HepG2 (cell line): ENCODE data around the gene ARHGAP30. TPM values are rescaled to one million over a fixed set of nuclear protein-coding genes. Genes with fewer than 3 reads are reported as not detected.

Experiments used
- CREB1 ChIP-seq, 2 experiments: fragments of 450-650 bp in 1 of 2; IDR thresholded peaks; 2 replicates each; pipeline ENCODE4 v1.6.1; 2016 to 2017; ENCODE audit warnings: control low read depth in 1 of 2, mild to moderate bottlenecking in 1 of 2, missing compliant biosample characterization in 1 of 2, missing genetic modification characterization in 1 of 2
- DNMT1 ChIP-seq: sonication (generic); formaldehyde crosslinking; IDR thresholded peaks from 2 replicates; pipeline ENCODE4 v1.5.1; 2020; ENCODE audit warnings: mild to moderate bottlenecking, missing genetic modification reagents
- IKZF1 ChIP-seq: fragments of 450-650 bp; IDR thresholded peaks from 2 replicates; pipeline ENCODE4 v1.7.1; 2016
- KLF15 ChIP-seq: sonication (generic); formaldehyde crosslinking; IDR thresholded peaks from 2 replicates; pipeline ENCODE4 v1.8.1; 2023; ENCODE audit warnings: borderline replicate concordance, mild to moderate bottlenecking, inconsistent platforms, missing genetic modification reagents, mixed read lengths
- THAP11 ChIP-seq: IDR thresholded peaks from 2 replicates; pipeline ENCODE4 v1.6.1; 2016; ENCODE audit warnings: missing biosample characterization, missing genetic modification reagents
- ZNF10 ChIP-seq: sonication (generic); formaldehyde crosslinking; IDR thresholded peaks from 2 replicates; pipeline ENCODE4 v1.4.0; 2020; ENCODE audit warnings: mild to moderate bottlenecking, low read depth, missing genetic modification reagents, borderline replicate concordance
- ZNF564 ChIP-seq: sonication (generic); formaldehyde crosslinking; IDR thresholded peaks from 2 replicates; pipeline ENCODE4 v1.8.1; 2023; ENCODE audit warnings: mild to moderate bottlenecking, missing genetic modification reagents
- ZNF598 ChIP-seq: sonication (generic); formaldehyde crosslinking; IDR thresholded peaks from 2 replicates; pipeline ENCODE4 v1.5.1; 2020; ENCODE audit warnings: mild to moderate bottlenecking, missing genetic modification reagents, borderline replicate concordance
- polyA plus RNA-seq, 8 experiments: library from polyadenylated mRNA; depleted of rRNA in 3 of 8; stranded (reverse) in 7 of 8; unstranded in 1 of 8; fragments of >200 nt; fragmentation: Illumina TruSeq in 4 of 8; extraction: Trizol in 4 of 8; gene quantifications; 2 replicates each; pipeline versions ENCODE4 v1.2.1 to v1.2.3, GENCODE V29; 2011 to 2016; ENCODE audit warnings: low read depth in 4 of 8, missing spikeins in 1 of 8, mixed read lengths in 1 of 8; ENCODE audit not compliant: insufficient read depth in 1 of 8
- total RNA-seq, 5 experiments: library from RNA; depleted of rRNA; stranded (reverse); fragments of >200 nt; fragmentation: Illumina TruSeq; extraction: Trizol; gene quantifications; 2 replicates each; pipeline ENCODE4 v1.2.3, GENCODE V29; 2016; ENCODE audit warnings: low read depth in 1 of 5
- TF ChIP-seq, protein P1 (sequence below): sonication (generic); formaldehyde crosslinking; IDR thresholded peaks from 2 replicates; pipeline ENCODE4 v1.9.0; 2021; ENCODE audit warnings: missing genetic modification reagents, borderline replicate concordance
- TF ChIP-seq, protein P2 (sequence below): IDR thresholded peaks from 2 replicates; pipeline ENCODE4 v1.6.1; 2016; ENCODE audit warnings: control low read depth
- TF ChIP-seq, protein P3 (sequence below): sonication (generic); formaldehyde crosslinking; IDR thresholded peaks from 2 replicates; pipeline ENCODE4 v1.8.0; 2022; ENCODE audit warnings: mild to moderate bottlenecking, missing genetic modification reagents, moderate library complexity

ARHGAP30 gene
- total and polyA plus RNA-seq, 2 of the 13 experiments (the other 11 are each of a cell fraction or from before 2014, with no cell fraction given): 0.13 to 0.20 TPM

DNA sequence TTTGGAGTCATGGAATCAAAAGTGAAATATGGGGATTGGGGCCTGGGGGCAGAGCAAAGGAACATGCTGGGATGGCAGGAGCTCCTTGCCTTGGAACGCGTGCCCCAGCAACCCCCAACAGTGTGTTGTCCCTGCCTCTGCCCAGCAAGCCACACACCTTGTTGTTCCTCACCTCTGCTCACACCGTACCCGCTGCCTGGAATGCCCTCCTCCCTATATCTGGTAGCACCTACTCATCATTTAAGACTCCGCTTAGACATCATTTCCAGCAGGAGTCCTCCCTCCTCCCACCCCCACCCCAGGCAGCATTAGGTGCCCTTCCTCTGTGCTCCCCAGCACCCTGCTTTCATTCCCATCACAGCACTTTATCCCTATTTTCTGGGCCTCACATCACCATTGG lies 11.8 kb upstream of the ARHGAP30 start (continued):
- TF ChIP-seq, protein P1, sequence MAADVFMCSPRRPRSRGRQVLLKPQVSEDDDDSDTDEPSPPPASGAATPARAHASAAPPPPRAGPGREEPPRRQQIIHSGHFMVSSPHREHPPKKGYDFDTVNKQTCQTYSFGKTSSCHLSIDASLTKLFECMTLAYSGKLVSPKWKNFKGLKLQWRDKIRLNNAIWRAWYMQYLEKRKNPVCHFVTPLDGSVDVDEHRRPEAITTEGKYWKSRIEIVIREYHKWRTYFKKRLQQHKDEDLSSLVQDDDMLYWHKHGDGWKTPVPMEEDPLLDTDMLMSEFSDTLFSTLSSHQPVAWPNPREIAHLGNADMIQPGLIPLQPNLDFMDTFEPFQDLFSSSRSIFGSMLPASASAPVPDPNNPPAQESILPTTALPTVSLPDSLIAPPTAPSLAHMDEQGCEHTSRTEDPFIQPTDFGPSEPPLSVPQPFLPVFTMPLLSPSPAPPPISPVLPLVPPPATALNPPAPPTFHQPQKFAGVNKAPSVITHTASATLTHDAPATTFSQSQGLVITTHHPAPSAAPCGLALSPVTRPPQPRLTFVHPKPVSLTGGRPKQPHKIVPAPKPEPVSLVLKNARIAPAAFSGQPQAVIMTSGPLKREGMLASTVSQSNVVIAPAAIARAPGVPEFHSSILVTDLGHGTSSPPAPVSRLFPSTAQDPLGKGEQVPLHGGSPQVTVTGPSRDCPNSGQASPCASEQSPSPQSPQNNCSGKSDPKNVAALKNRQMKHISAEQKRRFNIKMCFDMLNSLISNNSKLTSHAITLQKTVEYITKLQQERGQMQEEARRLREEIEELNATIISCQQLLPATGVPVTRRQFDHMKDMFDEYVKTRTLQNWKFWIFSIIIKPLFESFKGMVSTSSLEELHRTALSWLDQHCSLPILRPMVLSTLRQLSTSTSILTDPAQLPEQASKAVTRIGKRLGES (CRISPR knock-in tag): no peak
- no peak for TF ChIP-seq ZNF10
- TF ChIP-seq DNMT1 (CRISPR knock-in tag): no peak
- no peak for TF ChIP-seq ZNF598 (CRISPR knock-in tag)
- TF ChIP-seq, protein P2, sequence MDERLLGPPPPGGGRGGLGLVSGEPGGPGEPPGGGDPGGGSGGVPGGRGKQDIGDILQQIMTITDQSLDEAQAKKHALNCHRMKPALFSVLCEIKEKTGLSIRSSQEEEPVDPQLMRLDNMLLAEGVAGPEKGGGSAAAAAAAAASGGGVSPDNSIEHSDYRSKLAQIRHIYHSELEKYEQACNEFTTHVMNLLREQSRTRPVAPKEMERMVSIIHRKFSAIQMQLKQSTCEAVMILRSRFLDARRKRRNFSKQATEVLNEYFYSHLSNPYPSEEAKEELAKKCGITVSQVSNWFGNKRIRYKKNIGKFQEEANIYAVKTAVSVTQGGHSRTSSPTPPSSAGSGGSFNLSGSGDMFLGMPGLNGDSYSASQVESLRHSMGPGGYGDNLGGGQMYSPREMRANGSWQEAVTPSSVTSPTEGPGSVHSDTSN: no peak
- no peak for TF ChIP-seq IKZF1
- no peak for TF ChIP-seq THAP11 (CRISPR knock-in tag)
- no peak for TF ChIP-seq KLF15 (CRISPR knock-in tag)
- TF ChIP-seq, protein P3, sequence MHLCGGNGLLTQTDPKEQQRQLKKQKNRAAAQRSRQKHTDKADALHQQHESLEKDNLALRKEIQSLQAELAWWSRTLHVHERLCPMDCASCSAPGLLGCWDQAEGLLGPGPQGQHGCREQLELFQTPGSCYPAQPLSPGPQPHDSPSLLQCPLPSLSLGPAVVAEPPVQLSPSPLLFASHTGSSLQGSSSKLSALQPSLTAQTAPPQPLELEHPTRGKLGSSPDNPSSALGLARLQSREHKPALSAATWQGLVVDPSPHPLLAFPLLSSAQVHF: no peak
- no peak for TF ChIP-seq CREB1 (IDR thresholded peaks at IDR 0.05)
- TF ChIP-seq CREB1 (CRISPR knock-in tag; IDR thresholded peaks at IDR 0.05): no peak
- no peak for TF ChIP-seq ZNF564
- TF ChIP-seq, all 625 proteins: peak for 0
